NCI-H2171 (cell line): ENCODE results near the gene PRSS53.
"Not testable (repeated sequence)": the region's sequence is repeated elsewhere in the genome, so short reads cannot be mapped to it uniquely, and the experiment has no call there.

Experiments used
- DNase-seq: peaks from one replicate; lab custom pipeline; 2025; lab: John Stamatoyannopoulos, UW

PRSS53 gene

GRCh38 chr16:31088459-31089183 lies at the start of gene PRSS53:
TSS of gene PRSS53 (minus strand) at chr16:31088943. CDS start at chr16:31088809, 134 bp downstream.
- DNase-seq = no peak

DNA sequence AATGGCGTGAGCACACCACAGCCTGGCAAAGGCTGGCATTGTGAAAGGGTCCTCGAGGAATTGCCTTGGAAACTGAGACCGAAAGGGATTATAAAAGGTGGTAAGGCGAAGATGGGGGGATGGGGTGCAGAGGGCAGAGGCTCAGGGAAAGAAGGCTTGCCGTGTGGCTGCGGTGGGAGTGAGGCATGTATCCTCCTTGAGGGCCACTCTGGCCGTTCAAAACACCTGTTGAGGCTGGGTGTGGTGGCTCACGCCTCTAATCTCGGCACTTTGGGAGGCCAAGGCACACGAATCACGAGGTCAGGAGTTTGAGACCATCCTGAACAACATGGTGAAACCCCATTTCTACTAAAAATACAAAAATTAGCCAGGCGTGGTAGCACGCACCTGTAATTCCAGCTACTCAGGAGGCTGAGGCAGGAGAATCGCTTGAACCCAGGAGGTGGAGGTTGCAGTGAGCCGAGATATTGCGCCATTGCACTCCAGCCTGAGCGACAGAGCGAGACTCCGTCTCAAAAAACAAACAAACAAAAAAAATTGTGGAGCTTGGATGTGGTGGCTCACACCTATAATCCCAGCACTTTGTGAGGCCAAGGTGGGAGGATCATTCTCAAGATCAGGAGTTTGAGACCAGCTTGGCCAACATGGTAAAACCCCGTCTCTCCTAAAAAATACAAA lies 48.2 kb upstream of the PRSS53 start:
- DNase-seq = not testable (repeated sequence)

DNA sequence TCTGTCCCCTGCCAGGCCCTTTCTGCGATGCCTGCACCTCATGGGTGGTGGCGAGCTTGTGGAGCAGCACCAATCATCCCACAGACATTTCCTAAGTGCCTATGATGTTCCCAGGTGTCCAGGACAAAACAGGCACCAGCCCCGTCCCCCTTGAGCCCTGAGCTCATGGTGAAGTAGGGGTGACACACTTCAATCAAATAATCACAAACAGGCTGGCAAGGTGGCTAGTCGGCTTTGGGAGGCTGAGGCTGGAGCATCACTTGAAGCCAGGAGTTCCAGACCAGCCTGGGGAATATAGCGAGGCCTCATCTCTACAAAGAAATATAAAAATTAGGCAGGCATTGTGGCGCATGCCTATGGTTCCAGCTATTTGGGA lies 47.5 kb upstream of the PRSS53 start:
- DNase-seq = no peak

DNA sequence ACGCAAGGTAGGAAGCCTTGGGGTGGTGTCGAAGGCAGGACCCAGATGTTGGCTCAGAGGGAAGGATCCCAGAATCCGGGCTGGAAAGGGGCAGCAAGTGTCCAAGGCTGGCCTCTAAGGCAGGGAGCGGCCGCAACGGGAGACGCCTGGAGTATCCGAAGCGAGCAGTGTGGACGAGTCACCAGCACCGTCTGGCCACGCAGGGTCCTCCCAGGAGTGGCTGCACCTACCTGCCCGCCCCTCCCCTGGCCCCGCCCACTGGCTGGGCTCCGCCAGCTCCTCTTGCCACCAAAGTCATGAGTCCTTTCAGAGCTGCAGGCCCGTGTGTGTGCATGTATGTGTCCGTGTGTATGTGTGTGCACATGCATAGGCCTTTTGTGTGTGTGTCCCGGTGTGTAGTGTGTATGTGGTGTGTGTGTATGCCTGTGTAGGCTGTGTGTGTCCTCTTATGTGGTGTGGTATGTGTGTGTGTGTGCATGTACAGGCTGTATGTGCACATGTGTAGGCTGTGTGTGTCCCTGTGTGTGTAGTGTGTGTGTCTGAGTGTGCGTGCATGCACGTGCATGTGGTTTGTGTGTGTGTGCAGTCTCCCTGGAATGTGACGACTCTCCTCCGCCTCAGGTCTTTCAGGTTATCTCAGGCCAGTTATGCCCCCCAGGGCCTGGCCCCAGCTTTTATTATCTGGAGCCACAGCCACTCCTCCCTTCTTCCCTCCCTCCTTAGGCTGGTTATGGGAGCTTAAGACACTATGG lies 47.0 kb upstream of the PRSS53 start, which contains the start of gene PRSS8:
Gene PRSS8, minus strand, starts transcription at position 193 of the 752 bp plus-strand sequence. CDS start 229 bp downstream, outside the sequence.
- DNase-seq = no peak

- DNase-seq = peak; percentile 91
Observed at GRCh38 chr16:31134625-31135534, 46.1 kb upstream of the PRSS53 start.

GRCh38 chr16:31134091-31134571 lies 45.4 kb upstream of the PRSS53 start:
- DNase-seq = no peak

- no peak for DNase-seq
Observed at GRCh38 chr16:31133046-31133501, 44.3 kb upstream of the PRSS53 start.

GRCh38 chr16:31132303-31132979 lies 43.7 kb upstream of the PRSS53 start:
- DNase-seq = no peak

DNA sequence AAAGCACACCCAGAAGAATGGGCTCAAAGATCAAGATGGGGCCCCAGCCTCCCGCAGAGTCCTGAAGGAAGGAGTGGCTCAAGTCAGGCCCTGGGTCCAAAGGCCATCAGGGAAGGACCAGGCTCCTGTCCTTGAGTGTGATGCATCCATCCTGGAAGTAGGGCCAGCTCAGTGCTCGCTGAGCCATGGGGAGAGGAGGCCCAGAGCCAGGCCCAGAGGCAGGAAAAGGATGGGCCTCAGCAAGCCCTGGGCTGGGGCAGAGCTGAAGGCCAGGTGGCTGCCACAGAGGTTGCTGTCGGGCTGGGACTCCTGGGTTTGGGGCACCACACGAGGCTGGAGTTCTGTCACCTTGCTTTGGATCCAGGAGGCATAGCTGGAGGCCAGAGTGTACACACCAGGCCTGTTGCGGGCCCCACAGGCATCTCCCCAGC lies 43.1 kb upstream of the PRSS53 start:
- no peak for DNase-seq

- no peak for DNase-seq
Observed at GRCh38 chr16:31131416-31131815, 42.7 kb upstream of the PRSS53 start.

- DNase-seq = no peak
Observed at GRCh38 chr16:31130899-31131298, 42.2 kb upstream of the PRSS53 start.

GRCh38 chr16:31130336-31130891 lies 41.7 kb upstream of the PRSS53 start:
- DNase-seq = no peak

- no peak for DNase-seq
Observed at GRCh38 chr16:31129568-31130335, 41.0 kb upstream of the PRSS53 start.

GRCh38 chr16:31128711-31129567 lies 40.2 kb upstream of the PRSS53 start:
- DNase-seq = no peak

- no peak for DNase-seq
Observed at GRCh38 chr16:31127182-31127581, 38.4 kb upstream of the PRSS53 start.

DNA sequence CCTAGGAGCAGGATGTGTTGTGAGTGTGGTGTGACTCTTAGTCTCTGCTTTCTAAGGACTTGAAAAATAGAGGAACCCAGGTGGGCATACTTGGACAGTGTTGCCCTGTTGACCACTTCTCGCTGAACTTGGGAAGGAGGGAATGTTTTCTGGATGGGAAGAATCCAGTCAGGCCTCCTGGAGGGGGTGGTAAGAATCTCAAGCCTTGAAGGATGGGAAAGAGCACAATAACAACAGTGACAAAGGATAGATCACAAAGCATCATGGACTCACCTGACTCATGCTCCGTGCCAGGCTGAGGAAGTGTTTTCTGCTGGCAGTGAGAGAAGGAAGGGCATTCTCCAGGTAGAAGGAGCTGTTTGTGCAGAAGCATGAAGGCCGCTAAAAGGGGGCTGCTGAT lies 37.1 kb upstream of the PRSS53 start:
- DNase-seq = no peak

GRCh38 chr16:31120129-31120528 lies 31.4 kb upstream of the PRSS53 start:
- DNase-seq = no peak

- DNase-seq = no peak
Observed at GRCh38 chr16:31118223-31119155, 29.7 kb upstream of the PRSS53 start.
